HUES48 (cell line): ENCODE data around the gene ACVR2A.

Experiments used
- H3K27ac ChIP-seq: one replicate; pipeline ENCODE4 v1.7.0; 2013; ENCODE audit warnings: low read depth, low read length, inconsistent platforms
- H3K27me3 ChIP-seq: 2 replicates; pipeline ENCODE4 v1.6.1; 2013; ENCODE audit warnings: mild to moderate bottlenecking, low read length; ENCODE audit not compliant: control insufficient read depth, insufficient read depth
- H3K36me3 ChIP-seq: 2 replicates; pipeline ENCODE4 v1.6.1; 2013; ENCODE audit warnings: low read length; ENCODE audit not compliant: control insufficient read depth, insufficient read depth
- H3K4me1 ChIP-seq: 2 replicates; pipeline ENCODE4 v1.6.1; 2013; ENCODE audit warnings: mild to moderate bottlenecking, low read length; ENCODE audit not compliant: control insufficient read depth, insufficient read depth
- H3K4me3 ChIP-seq: 2 replicates; pipeline ENCODE4 v1.5.1; 2013; ENCODE audit warnings: mild to moderate bottlenecking, low read depth, low read length
- H3K9ac ChIP-seq: 2 replicates; pipeline ENCODE4 v1.6.1; 2013; ENCODE audit warnings: mild to moderate bottlenecking, low read depth, low read length, moderate library complexity
- H3K9me3 ChIP-seq: 2 replicates; pipeline ENCODE4 v1.6.1; 2013; ENCODE audit warnings: low read length; ENCODE audit not compliant: control insufficient read depth, insufficient read depth

The ACVR2A gene

GRCh38 chr2:147977679-147978078 is 132.8 kb downstream of the ACVR2A start:
- Histone ChIP-seq H3K4me3 (no peak overlapping the region), H3K27ac (no peak overlapping the region), H3K27me3 (no peaks in the 10 kb centered on the region), H3K4me1 (peaks cover 6% of the 10 kb centered on the region; the same call in 1 of the 2 replicates), H3K9me3 (no peaks in the 10 kb centered on the region), H3K36me3 (peaks cover 10% of the 10 kb centered on the region), H3K9ac (no peak overlapping the region)
